ENCODE measurements around the gene CDH23.

The CDH23 gene

GRCh38 chr10:71494476-71494875 lies 97.8 kb downstream of the CDH23 start:
- no peaks in the 10 kb centered on the region for H4K20me1 ChIP-seq (ENCODE audit: control insufficient read depth, insufficient read depth, low read depth, low read length)

GRCh38 chr10:71494980-71495381 lies 98.3 kb downstream of the CDH23 start:
- Histone ChIP-seq H3K79me2 (ENCODE audit: control insufficient read depth, low read length) (no peaks in the 10 kb centered on the region), H3K4me3 (ENCODE audit: low read length) (no peak overlapping the region), H3K9me3 (ENCODE audit: control insufficient read depth, insufficient read depth, low read length) (no peaks in the 10 kb centered on the region), H3F3A (ENCODE audit: control insufficient read depth, insufficient read depth) (no peaks in the 10 kb centered on the region), H3K4me1 (ENCODE audit: control insufficient read depth, low read length) (peaks cover 5% of the 10 kb centered on the region), H3K27ac (ENCODE audit: low read depth, low read length) (no peak overlapping the region), H3K4me2 (ENCODE audit: low read length) (no peak overlapping the region), H3K36me3 (ENCODE audit: control insufficient read depth, low read length) (no peaks in the 10 kb centered on the region), H3K27me3 (ENCODE audit: control insufficient read depth, low read length) (peaks cover 9% of the 10 kb centered on the region; the same call in 1 of the 2 replicates), H3K9me2 (replicated peaks; ENCODE audit: control insufficient read depth, low read length) (no peaks in the 10 kb centered on the region), H4K20me1 (ENCODE audit: control insufficient read depth, insufficient read depth, low read depth, low read length) (no peaks in the 10 kb centered on the region)
- TF ChIP-seq EZH2phosphoT487 (IDR thresholded peaks at IDR 0.05; ENCODE audit: borderline replicate concordance, low read length) (no peak), CTCF (IDR thresholded peaks at IDR 0.05; ENCODE audit: low read depth, low read length, poor library complexity, severe bottlenecking) (no peak)

More at GRCh38 chr10:71494476-71494875, 97.8 kb downstream of the CDH23 start:
- H3K4me1 ChIP-seq (ENCODE audit: control insufficient read depth, low read length): peaks cover 5% of the 10 kb centered on the region
- no peaks in the 10 kb centered on the region for H3K79me2 ChIP-seq (ENCODE audit: control insufficient read depth, low read length)
- no peak overlapping the region for H3K4me3 ChIP-seq (ENCODE audit: low read length)
- H3K36me3 ChIP-seq (ENCODE audit: control insufficient read depth, low read length): no peaks in the 10 kb centered on the region
- TF ChIP-seq EZH2phosphoT487 (IDR thresholded peaks at IDR 0.05; ENCODE audit: borderline replicate concordance, low read length): no peak
- no peak for TF ChIP-seq CTCF (IDR thresholded peaks at IDR 0.05; ENCODE audit: low read depth, low read length, poor library complexity, severe bottlenecking)
- H3K27me3 ChIP-seq (ENCODE audit: control insufficient read depth, low read length): peaks cover 9% of the 10 kb centered on the region; the same call in 1 of the 2 replicates
- no peak overlapping the region for H3K4me2 ChIP-seq (ENCODE audit: low read length)
- no peaks in the 10 kb centered on the region for H3F3A ChIP-seq (ENCODE audit: control insufficient read depth, insufficient read depth)
- H3K27ac ChIP-seq (ENCODE audit: low read depth, low read length): no peak overlapping the region
- no peaks in the 10 kb centered on the region for H3K9me3 ChIP-seq (ENCODE audit: control insufficient read depth, insufficient read depth, low read length)
- no peaks in the 10 kb centered on the region for H3K9me2 ChIP-seq (replicated peaks; ENCODE audit: control insufficient read depth, low read length)

- Histone ChIP-seq H3K4me1 (ENCODE audit: control insufficient read depth, low read length) (peaks cover 5% of the 10 kb centered on the region), H3K4me2 (ENCODE audit: low read length) (no peak overlapping the region), H3K9me2 (replicated peaks; ENCODE audit: control insufficient read depth, low read length) (no peaks in the 10 kb centered on the region), H3K27ac (ENCODE audit: low read depth, low read length) (no peak overlapping the region), H3K36me3 (ENCODE audit: control insufficient read depth, low read length) (no peaks in the 10 kb centered on the region), H3K79me2 (ENCODE audit: control insufficient read depth, low read length) (no peaks in the 10 kb centered on the region), H3K4me3 (ENCODE audit: low read length) (no peak overlapping the region), H3K27me3 (ENCODE audit: control insufficient read depth, low read length) (peaks cover 9% of the 10 kb centered on the region; the same call in 1 of the 2 replicates), H3K9me3 (ENCODE audit: control insufficient read depth, insufficient read depth, low read length) (no peaks in the 10 kb centered on the region), H4K20me1 (ENCODE audit: control insufficient read depth, insufficient read depth, low read depth, low read length) (no peaks in the 10 kb centered on the region), H3F3A (ENCODE audit: control insufficient read depth, insufficient read depth) (no peaks in the 10 kb centered on the region)
- no peak for TF ChIP-seq EZH2phosphoT487 (IDR thresholded peaks at IDR 0.05; ENCODE audit: borderline replicate concordance, low read length)
- TF ChIP-seq CTCF (IDR thresholded peaks at IDR 0.05; ENCODE audit: low read depth, low read length, poor library complexity, severe bottlenecking): no peak
These were observed 100.4 kb downstream of the CDH23 start for GRCh38 chr10:71496927-71497762.
